Neural progenitor cell (in vitro differentiated cells): ENCODE measurements around the gene ELANE. TPM values are rescaled to one million over a fixed set of nuclear protein-coding genes. Genes with fewer than 3 reads are reported as not detected.

ENCODE experiments used
- DNase-seq: peaks from one replicate; pipeline ENCODE4 v3.0.0-alpha.2; 2016; ENCODE audit warnings: low spot score
- H2AFZ ChIP-seq: fragments of 200-600 bp; sonication (generic); replicated peaks from 2 replicates; pipeline ENCODE4 v1.6.1; 2016; ENCODE audit warnings: antibody characterized with exemption
- H3F3A ChIP-seq: fragments of 200-600 bp; sonication (generic); 2 replicates; pipeline ENCODE4 v1.6.1; 2016; ENCODE audit warnings: antibody characterized with exemption, low read depth
- H3K27ac ChIP-seq: fragments of 200-600 bp; sonication (generic); 2 replicates; pipeline ENCODE4 v1.5.1; 2016; ENCODE audit warnings: mild to moderate bottlenecking
- H3K27me3 ChIP-seq: fragments of 200-600 bp; sonication (generic); 2 replicates; pipeline ENCODE4 v1.6.1; 2016; ENCODE audit warnings: mild to moderate bottlenecking, moderate library complexity
- H3K36me3 ChIP-seq: fragments of 200-600 bp; sonication (generic); 2 replicates; pipeline ENCODE4 v1.5.1; 2016
- H3K4me1 ChIP-seq: fragments of 200-600 bp; sonication (generic); 2 replicates; pipeline ENCODE4 v1.6.1; 2016; ENCODE audit warnings: mixed run types
- H3K4me2 ChIP-seq: fragments of 200-600 bp; sonication (generic); 2 replicates; pipeline ENCODE4 v1.6.1; 2016
- H3K4me3 ChIP-seq: fragments of 200-600 bp; sonication (generic); 2 replicates; pipeline ENCODE4 v1.5.1; 2016
- H3K79me2 ChIP-seq: fragments of 200-600 bp; sonication (generic); 2 replicates; pipeline ENCODE4 v1.6.1; 2016; ENCODE audit warnings: low read depth
- H3K9ac ChIP-seq: fragments of 200-600 bp; sonication (generic); 2 replicates; pipeline ENCODE4 v1.6.1; 2016
- H3K9me3 ChIP-seq: fragments of 200-600 bp; sonication (generic); 2 replicates; pipeline ENCODE4 v1.5.1; 2016; ENCODE audit warnings: low read depth
- H4K20me1 ChIP-seq: fragments of 200-600 bp; sonication (generic); 2 replicates; pipeline ENCODE4 v1.6.1; 2016; ENCODE audit warnings: low read depth
- H3K27ac Mint-ChIP-seq: 3 replicates; pipeline ENCODE4 v1.8.0; 2021; ENCODE audit warnings: mixed read lengths
- H3K27me3 Mint-ChIP-seq: 2 replicates; pipeline ENCODE4 v1.8.0; 2022; ENCODE audit warnings: low read depth, mild to moderate bottlenecking, inconsistent platforms, moderate library complexity, mixed read lengths; ENCODE audit not compliant: insufficient read depth
- H3K36me3 Mint-ChIP-seq: 3 replicates; pipeline ENCODE4 v1.8.0; 2021; ENCODE audit warnings: mixed read lengths
- H3K4me1 Mint-ChIP-seq: 3 replicates; pipeline ENCODE4 v1.8.0; 2021; ENCODE audit warnings: mixed read lengths
- H3K4me3 Mint-ChIP-seq: 3 replicates; pipeline ENCODE4 v1.8.0; 2021; ENCODE audit warnings: mild to moderate bottlenecking, moderate library complexity, mixed read lengths
- H3K9me3 Mint-ChIP-seq: 3 replicates; pipeline ENCODE4 v1.8.0; 2020; ENCODE audit warnings: mixed read lengths
- CTCF ChIP-seq: fragments of 200-600 bp; sonication (generic); IDR thresholded peaks from 2 replicates; pipeline ENCODE4 v1.5.1; 2017; ENCODE audit warnings: antibody characterized with exemption, mild to moderate bottlenecking
- EZH2 ChIP-seq: fragments of 200-600 bp; sonication (generic); IDR thresholded peaks from 2 replicates; pipeline ENCODE4 v1.6.1; 2017; ENCODE audit warnings: antibody characterized with exemption, mild to moderate bottlenecking, moderate library complexity
- EZH2phosphoT487 ChIP-seq: fragments of 200-600 bp; sonication (generic); IDR thresholded peaks from 2 replicates; pipeline ENCODE4 v1.6.1; 2017; ENCODE audit warnings: antibody characterized with exemption
- total RNA-seq: library from RNA; depleted of rRNA; stranded (reverse); fragments of >200 nt; gene quantifications from 2 replicates; pipeline ENCODE4 v1.2.3, GENCODE V29; 2015; ENCODE audit warnings: low replicate concordance

ELANE gene
- total RNA-seq, 1 donor from 2014 or later, result not detected

GRCh38 chr19:805600-806550, 46.2 kb upstream of the ELANE start:
- no peak overlapping the region for H3K27ac ChIP-seq

GRCh38 chr19:806815-807421, 45.2 kb upstream of the ELANE start:
- TF ChIP-seq CTCF, result peak; percentile 5
- TF ChIP-seq EZH2, result no peak
- peaks cover 99% of the 10 kb centered on the region for H4K20me1 ChIP-seq
- H3K27ac Mint-ChIP-seq, result no peak overlapping the region

More at GRCh38 chr19:805600-806550, 46.2 kb upstream of the ELANE start:
- Histone ChIP-seq H3K79me2 (peaks cover 89% of the 10 kb centered on the region), H3K36me3 (peaks cover 3% of the 10 kb centered on the region), H3F3A (peaks cover 63% of the 10 kb centered on the region), H3K4me1 (peaks cover 19% of the 10 kb centered on the region), H3K9ac (no peak overlapping the region), H4K20me1 (peaks cover 100% of the 10 kb centered on the region), H3K9me3 (no peaks in the 10 kb centered on the region), H3K4me2 (no peak overlapping the region), H2AFZ (no peak overlapping the region), H3K4me3 (no peak overlapping the region), H3K27me3 (no peaks in the 10 kb centered on the region)
- H3K27ac Mint-ChIP-seq, result no peak overlapping the region
- H3K9me3 Mint-ChIP-seq, result no peaks in the 10 kb centered on the region
- no peak for DNase-seq
- H3K4me3 Mint-ChIP-seq, result no peak overlapping the region
- peaks cover 15% of the 10 kb centered on the region for H3K27me3 Mint-ChIP-seq
- TF ChIP-seq EZH2, result no peak
- no peak for TF ChIP-seq EZH2phosphoT487
- TF ChIP-seq CTCF, result no peak
- H3K36me3 Mint-ChIP-seq, result peaks cover 26% of the 10 kb centered on the region
- H3K4me1 Mint-ChIP-seq, result peaks cover 24% of the 10 kb centered on the region

GRCh38 chr19:807627-808422, 44.3 kb upstream of the ELANE start:
- H3K27me3 Mint-ChIP-seq, result peaks cover 12% of the 10 kb centered on the region
- DNase-seq, result no peak
- Histone ChIP-seq H3K79me2 (peaks cover 70% of the 10 kb centered on the region), H3K9me3 (no peaks in the 10 kb centered on the region), H3K9ac (no peak overlapping the region), H4K20me1 (peaks cover 91% of the 10 kb centered on the region), H3K27me3 (no peaks in the 10 kb centered on the region), H2AFZ (no peak overlapping the region), H3F3A (peaks cover 70% of the 10 kb centered on the region), H3K36me3 (peaks cover 3% of the 10 kb centered on the region), H3K4me2 (no peak overlapping the region), H3K4me3 (no peak overlapping the region), H3K27ac (no peak overlapping the region), H3K4me1 (no peaks in the 10 kb centered on the region)
- H3K4me1 Mint-ChIP-seq, result peaks cover 8% of the 10 kb centered on the region
- H3K4me3 Mint-ChIP-seq, result peak overlapping the region; percentile 29
- H3K9me3 Mint-ChIP-seq, result no peaks in the 10 kb centered on the region
- H3K27ac Mint-ChIP-seq, result no peak overlapping the region
- TF ChIP-seq EZH2phosphoT487 (no peak), CTCF (no peak), EZH2 (no peak)
- H3K36me3 Mint-ChIP-seq, result peaks cover 30% of the 10 kb centered on the region

More at GRCh38 chr19:806815-807421, 45.2 kb upstream of the ELANE start:
- peaks cover 3% of the 10 kb centered on the region for H3K36me3 ChIP-seq
- H3K27me3 ChIP-seq, result no peaks in the 10 kb centered on the region
- no peaks in the 10 kb centered on the region for H3K9me3 Mint-ChIP-seq
- H3K4me3 ChIP-seq, result no peak overlapping the region
- H3K36me3 Mint-ChIP-seq, result peaks cover 34% of the 10 kb centered on the region
- H3K27ac ChIP-seq, result no peak overlapping the region
- no peaks in the 10 kb centered on the region for H3K9me3 ChIP-seq
- DNase-seq, result no peak
- H2AFZ ChIP-seq, result no peak overlapping the region
- no peak overlapping the region for H3K4me2 ChIP-seq
- peaks cover 15% of the 10 kb centered on the region for H3K27me3 Mint-ChIP-seq
- H3K9ac ChIP-seq, result no peak overlapping the region
- peaks cover 18% of the 10 kb centered on the region for H3K4me1 Mint-ChIP-seq
- H3K4me1 ChIP-seq, result peaks cover 8% of the 10 kb centered on the region
- H3K79me2 ChIP-seq, result peaks cover 79% of the 10 kb centered on the region
- H3F3A ChIP-seq, result peaks cover 73% of the 10 kb centered on the region
- H3K4me3 Mint-ChIP-seq, result no peak overlapping the region
